Loucy (cell line): ENCODE results near the gene NECAB3.

Experiments used
- EZH2phosphoT487 ChIP-seq: fragments of 200-600 bp; IDR thresholded peaks from 2 replicates; pipeline ENCODE4 v1.6.1; 2018; ENCODE audit warnings: antibody characterized with exemption, mild to moderate bottlenecking, moderate library complexity, borderline replicate concordance
- TF ChIP-seq, protein P1 (sequence below): fragments of 200-600 bp; sonication (generic); conservative IDR thresholded peaks from 2 replicates; pipeline ENCODE4 v1.5.1; 2014; ENCODE audit warnings: mild to moderate bottlenecking, antibody characterized with exemption, low read length

DNA sequence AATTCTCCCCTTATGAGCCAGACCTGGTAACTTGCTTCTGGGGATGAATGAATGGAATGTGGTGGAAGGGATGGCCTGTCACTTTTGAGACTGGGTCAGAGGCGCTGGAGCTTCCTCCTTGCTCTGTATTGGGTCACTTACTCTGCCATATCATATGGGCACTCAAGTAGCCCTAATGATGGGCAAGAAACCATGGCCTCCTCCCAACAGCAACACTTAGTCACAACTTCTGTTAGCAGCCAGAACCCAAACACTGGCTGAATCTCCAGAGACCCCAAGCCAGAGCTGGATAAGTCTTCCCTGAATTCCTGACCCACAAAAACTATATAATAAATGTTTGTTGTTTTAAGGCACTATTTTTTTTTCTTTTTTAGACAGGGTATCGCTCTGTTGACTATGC, 6.5 kb upstream of the NECAB3 start:
- TF ChIP-seq, protein P1, sequence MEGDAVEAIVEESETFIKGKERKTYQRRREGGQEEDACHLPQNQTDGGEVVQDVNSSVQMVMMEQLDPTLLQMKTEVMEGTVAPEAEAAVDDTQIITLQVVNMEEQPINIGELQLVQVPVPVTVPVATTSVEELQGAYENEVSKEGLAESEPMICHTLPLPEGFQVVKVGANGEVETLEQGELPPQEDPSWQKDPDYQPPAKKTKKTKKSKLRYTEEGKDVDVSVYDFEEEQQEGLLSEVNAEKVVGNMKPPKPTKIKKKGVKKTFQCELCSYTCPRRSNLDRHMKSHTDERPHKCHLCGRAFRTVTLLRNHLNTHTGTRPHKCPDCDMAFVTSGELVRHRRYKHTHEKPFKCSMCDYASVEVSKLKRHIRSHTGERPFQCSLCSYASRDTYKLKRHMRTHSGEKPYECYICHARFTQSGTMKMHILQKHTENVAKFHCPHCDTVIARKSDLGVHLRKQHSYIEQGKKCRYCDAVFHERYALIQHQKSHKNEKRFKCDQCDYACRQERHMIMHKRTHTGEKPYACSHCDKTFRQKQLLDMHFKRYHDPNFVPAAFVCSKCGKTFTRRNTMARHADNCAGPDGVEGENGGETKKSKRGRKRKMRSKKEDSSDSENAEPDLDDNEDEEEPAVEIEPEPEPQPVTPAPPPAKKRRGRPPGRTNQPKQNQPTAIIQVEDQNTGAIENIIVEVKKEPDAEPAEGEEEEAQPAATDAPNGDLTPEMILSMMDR, result no peak
- no peak for TF ChIP-seq EZH2phosphoT487
